ENCODE measurements around the gene CTXN1.
A peak's percentile ranks its signal among the peaks of the same experiment; 100 is the strongest.
"Not testable (repeated sequence)": the region's sequence is repeated elsewhere in the genome, so short reads cannot be mapped to it uniquely, and the experiment has no call there.

Gene CTXN1

DNA sequence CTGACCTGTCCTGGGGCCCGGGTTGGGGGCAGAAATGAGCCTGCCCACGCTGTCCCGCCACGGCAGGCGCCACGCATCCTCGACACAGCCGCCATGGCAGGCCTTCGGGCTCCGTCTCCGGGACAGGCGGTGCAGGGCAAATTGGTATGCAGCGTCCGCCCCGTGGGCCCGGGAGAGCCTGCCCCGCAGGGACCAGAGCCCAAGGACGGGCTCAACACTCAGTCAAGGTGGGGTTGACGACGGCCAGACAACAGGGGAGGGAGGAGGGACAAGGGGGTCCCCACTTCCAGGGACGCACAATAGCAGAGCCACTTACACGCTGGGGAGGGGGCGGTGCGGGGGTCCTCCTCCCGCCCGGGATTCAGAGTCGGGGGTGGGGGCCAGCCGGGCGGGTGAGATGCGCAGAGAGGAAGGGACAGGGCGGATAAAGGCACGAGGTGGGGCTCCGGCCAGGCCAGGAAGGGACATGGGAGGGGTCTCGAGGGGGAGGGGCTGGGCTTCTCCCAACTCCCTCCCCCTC is 1.2 kb downstream of the CTXN1 start:
- DNase-seq, result no peak

GRCh38 chr19:7924241-7924640 is 1.7 kb downstream of the CTXN1 start:
- DNase-seq, result no peak

GRCh38 chr19:7923295-7924191 is 2.4 kb downstream of the CTXN1 start:
- DNase-seq, result no peak

DNA sequence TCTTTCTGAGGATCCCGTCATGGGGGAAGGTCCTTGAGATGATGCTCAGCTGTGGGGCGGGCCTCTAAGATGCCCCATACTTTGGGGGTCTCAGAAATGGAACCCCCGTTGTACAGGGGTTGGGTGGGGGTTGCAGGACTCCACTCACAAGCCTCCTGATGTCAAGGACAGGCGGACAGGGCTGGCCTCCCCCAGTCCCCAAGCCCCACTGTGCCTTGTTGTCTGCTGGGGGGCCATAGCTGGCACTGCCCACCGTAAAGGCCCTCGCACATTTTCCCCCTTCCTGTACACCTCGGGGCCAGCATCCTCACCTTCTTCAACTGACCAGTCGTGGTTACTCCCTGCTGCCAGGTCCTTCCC is 3.1 kb downstream of the CTXN1 start:
- no peak for DNase-seq

DNA sequence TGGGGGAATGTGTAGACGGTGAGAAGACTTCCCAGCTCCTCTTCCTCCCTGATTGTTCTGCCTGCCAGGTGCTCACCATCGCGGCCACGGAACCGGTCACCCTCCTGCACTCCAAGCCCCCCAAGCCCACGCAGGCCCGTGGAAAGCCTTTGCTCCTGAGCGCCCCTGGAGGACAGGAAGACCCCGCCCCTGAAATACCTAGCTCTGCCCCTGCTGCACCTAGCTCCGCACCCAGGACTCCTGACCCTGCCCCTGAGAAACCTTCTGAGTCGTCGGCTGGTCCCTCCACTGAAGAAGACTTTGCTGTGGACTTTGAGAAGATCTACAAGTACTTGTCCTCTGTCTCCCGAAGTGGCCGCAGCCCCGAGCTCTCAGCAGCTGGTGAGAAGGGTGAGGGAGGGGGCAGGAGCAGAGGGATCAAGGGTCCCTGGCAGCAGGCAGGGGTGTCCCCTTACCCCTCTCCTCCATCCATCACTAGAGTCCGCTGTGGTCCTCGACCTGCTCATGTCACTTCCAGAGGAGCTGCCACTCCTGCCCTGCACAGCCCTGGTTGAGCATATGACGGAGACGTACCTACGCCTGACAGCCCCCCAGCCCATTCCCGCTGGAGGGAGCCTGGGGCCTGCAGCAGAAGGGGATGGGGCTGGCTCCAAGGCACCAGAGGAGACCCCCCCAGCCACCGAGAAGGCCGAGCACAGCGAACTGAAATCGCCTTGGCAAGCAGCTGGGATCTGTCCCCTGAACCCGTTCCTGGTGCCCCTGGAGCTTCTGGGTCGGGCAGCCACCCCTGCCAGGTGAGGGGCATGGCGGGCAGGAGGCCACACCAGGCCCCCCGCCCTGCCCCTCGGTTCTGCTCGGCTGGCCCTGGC is 3.7 kb downstream of the CTXN1 start:
- no peak for DNase-seq

GRCh38 chr19:7921302-7921966 is 4.5 kb downstream of the CTXN1 start:
- no peak for DNase-seq

DNA sequence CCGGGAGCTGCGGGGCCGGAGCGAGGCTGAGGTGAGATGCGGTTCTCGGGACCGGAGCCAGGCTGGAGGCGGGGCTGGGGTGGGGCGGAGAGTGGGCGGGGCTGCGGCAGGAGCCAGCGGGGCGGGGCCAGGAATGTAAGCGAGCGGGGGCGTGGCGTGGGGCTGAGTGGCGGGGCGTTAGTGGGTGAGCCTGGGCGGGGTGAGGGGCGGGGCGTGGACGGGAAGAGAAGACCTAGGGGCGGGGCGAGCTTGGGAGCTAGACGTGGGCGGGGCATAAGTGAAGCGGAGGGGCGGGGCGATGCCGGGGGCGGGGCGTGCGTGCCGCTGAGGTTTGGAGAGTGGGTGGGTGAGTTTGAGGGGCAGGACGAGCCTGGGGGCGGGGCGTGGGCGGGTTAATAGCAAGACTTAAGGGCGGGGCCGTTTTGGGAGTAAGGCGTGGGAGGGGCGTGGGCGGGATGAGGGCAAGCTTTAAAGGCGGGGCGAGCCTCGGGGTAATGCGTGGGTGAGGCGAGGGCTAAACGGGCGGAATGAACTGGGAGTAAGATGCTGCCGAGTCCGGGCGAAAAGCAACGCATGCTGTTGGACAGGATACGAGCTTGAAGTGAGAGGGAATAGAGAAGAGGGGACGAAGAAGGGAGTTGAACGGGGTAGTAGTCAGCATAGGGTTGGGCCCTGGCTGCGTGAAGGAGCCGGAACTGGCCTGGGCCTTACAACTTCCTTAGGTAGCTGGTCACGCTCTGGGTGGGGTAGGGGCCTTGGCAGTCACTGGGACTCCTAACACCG is 5.2 kb downstream of the CTXN1 start:
- peak; percentile 96 for DNase-seq

- peak; percentile 77 for DNase-seq
Observed at GRCh38 chr19:7919610-7920518, 6.1 kb downstream of the CTXN1 start, which contains the start of gene SNAPC2. TSS of gene SNAPC2 (plus strand) at chr19:7920338. CDS start at chr19:7920367, 29 bp downstream.

DNA sequence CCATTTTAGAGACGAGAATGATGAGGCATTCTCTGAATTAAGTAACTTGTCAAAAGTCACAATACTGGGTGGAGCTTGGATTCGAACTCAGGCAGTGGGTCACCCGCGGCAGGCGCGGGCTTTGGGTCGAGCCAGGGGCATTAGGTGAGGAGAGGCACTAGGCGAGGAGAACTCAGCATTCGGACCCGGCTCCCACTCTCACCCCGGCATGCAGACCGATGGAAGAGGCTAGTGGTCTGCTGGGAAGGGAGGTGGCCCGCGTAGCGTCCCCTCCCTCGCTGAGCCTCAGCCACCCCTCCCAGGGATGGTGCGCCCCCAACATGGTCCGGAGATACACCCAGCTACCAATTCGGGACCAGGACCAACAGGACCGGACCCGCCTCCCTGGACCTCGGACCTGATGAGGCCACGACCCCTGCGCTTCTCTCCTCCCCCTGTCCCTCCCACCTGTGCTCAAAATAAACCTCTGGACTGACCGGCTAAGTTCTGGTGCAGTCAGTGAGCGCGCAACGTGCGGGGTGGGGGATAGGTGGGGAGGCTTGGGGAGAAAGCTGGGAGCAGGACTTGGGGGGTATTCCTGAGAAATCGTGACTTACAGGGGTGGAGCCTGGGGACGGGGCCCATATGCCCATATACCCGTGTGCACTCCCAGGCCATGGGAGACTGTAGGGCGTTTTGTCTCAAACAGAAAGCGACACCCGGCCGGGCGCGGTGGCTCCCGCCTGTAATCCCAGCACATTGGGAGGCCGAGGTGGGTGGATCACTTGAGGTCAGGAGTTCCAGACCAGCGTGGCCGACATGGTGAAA is 7.1 kb downstream of the CTXN1 start:
- DNase-seq, result no peak

DNA sequence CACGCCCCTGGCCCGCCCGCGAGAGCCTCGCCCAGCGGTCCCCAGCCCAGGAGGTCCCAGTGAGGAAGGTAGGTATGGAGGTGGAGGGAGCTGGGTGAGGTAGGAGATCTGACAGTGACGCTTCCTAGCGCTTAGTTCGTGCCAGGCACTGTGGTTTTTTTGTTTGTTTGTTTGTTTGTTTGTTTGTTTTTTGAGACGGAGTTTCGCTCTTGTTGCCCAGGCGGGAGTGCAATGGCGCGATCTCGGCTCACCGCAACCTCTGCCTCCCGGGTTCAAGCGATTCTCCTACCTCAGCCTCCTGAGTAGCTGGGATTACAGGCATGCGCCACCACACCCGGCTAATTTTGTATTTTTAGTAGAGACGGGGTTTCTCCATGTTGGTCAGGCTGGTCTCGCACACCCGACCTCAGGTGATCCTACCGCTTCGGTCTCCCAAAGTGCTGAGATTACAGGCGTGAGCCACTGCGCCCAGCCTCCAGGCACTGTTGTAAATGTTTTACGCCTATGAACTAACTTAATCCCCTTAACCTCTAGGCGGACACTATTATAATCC is 7.8 kb downstream of the CTXN1 start:
- DNase-seq, result not testable (repeated sequence)

GRCh38 chr19:7917267-7918061 is 8.5 kb downstream of the CTXN1 start:
- DNase-seq, result peak; percentile 25

- no peak for DNase-seq
Observed at GRCh38 chr19:7916955-7917266, 9.0 kb downstream of the CTXN1 start.

GRCh38 chr19:7916103-7916954 is 9.6 kb downstream of the CTXN1 start:
- DNase-seq, result peak; percentile 3

- DNase-seq, result no peak
Observed at GRCh38 chr19:7915250-7916102, 10.5 kb downstream of the CTXN1 start.

DNA sequence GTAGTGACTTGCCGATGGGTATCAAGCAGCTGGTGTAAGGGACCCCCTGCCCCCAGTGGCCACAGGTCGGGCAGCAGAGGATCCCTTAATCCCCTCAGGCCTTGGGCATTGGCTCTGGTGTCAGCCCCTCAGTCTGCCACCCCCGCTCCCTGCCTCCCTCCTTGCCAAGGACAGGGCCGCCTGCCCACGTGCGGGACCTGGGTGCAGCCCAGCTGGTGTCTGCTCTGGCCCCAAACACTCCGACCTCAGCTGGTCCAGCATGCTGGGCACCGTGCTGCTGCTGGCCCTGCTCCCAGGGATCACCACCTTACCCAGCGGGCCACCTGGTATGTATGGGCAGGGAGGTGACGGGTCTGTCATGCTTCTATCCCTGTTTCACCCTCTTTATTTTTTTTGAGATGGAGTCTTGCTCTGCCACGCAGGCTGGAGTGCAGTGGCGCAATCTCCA is 11.3 kb downstream of the CTXN1 start, which contains the start of gene TGFBR3L:
Gene TGFBR3L (plus strand): TSS at position 233 of the 448 bp plus-strand sequence.
- DNase-seq, result no peak

GRCh38 chr19:7914099-7914498 is 11.8 kb downstream of the CTXN1 start:
- DNase-seq, result no peak

GRCh38 chr19:7913652-7914051 is 12.3 kb downstream of the CTXN1 start:
- DNase-seq, result no peak

Data from NCI-H1694 (cell line).